Natural killer cell treated with Interleukin-12 subunit alpha and Interleukin-12 subunit beta and Interleukin-15 and Interleukin-18, amount 100 ng/mL, for 72 hours (primary cell): ENCODE measurements around the gene NKX2-8. TPM values are rescaled to one million over a fixed set of nuclear protein-coding genes. Genes with fewer than 3 reads are reported as not detected.

Source experiments
- ATAC-seq, 2 donors: fragments of 150-1000 bp; cut with Tn5 transposase in 1 of 2; sonication (Bioruptor Pico), chemical (Tn5 transposase) in 1 of 2; 2 replicates each; pipeline ENCODE4 v1.10.0; 2021
- DNase-seq: peaks from one replicate; pipeline ENCODE4 v3.0.0; 2022; ENCODE audit warnings: low spot score
- H3K27ac Mint-ChIP-seq, 2 donors: 1 replicate in 1 of 2; 2 replicates in 1 of 2; pipeline ENCODE4 v1.8.0; 2022; ENCODE audit warnings: mixed read lengths in 2 of 2, mild to moderate bottlenecking in 1 of 2, moderate library complexity in 1 of 2
- H3K27me3 Mint-ChIP-seq, 2 donors: 1 replicate in 1 of 2; 2 replicates in 1 of 2; pipeline ENCODE4 v1.8.0; 2022; ENCODE audit warnings: mixed read lengths in 2 of 2
- H3K36me3 Mint-ChIP-seq: one replicate; pipeline ENCODE4 v1.8.0; 2022; ENCODE audit warnings: mixed read lengths
- H3K4me1 Mint-ChIP-seq, 2 donors: 1 replicate in 1 of 2; 2 replicates in 1 of 2; pipeline ENCODE4 v1.8.0; 2022; ENCODE audit warnings: low read depth in 2 of 2, mixed read lengths in 2 of 2, mild to moderate bottlenecking in 1 of 2
- H3K4me3 Mint-ChIP-seq: one replicate; pipeline ENCODE4 v1.8.0; 2022; ENCODE audit warnings: mixed read lengths
- H3K9me3 Mint-ChIP-seq: 2 replicates; pipeline ENCODE4 v1.8.0; 2022; ENCODE audit warnings: mixed read lengths
- total RNA-seq, 2 donors: library from RNA; stranded (reverse); gene quantifications; one replicate each; pipeline ENCODE4 v1.2.3, GENCODE V29; 2022

Gene NKX2-8
- total RNA-seq, 2 donors from 2014 or later: not detected

GRCh38 chr14:36588119-36588518 is 5.7 kb upstream of the NKX2-8 start:
- ATAC-seq (no peak), DNase-seq (no peak)
- Mint-ChIP-seq H3K27me3 (peaks cover 31 to 60% of the 10 kb centered on the region in 2 donors), H3K4me3 (no peak overlapping the region), H3K9me3 (no peaks in the 10 kb centered on the region), H3K36me3 (no peaks in the 10 kb centered on the region), H3K4me1 (no peaks in the 10 kb centered on the region), H3K27ac (no peak overlapping the region)

- ATAC-seq: no peak
- no peak overlapping the region for H3K27ac Mint-ChIP-seq
- no peaks in the 10 kb centered on the region for H3K9me3 Mint-ChIP-seq
- H3K4me3 Mint-ChIP-seq: no peak overlapping the region
- no peaks in the 10 kb centered on the region for H3K36me3 Mint-ChIP-seq
- DNase-seq: no peak
- H3K4me1 Mint-ChIP-seq: no peaks in the 10 kb centered on the region
- peaks cover 33 to 45% of the 10 kb centered on the region in 2 donors for H3K27me3 Mint-ChIP-seq
These were observed 2.7 kb upstream of the NKX2-8 start for GRCh38 chr14:36585100-36585499.

- Mint-ChIP-seq H3K36me3 (no peaks in the 10 kb centered on the region), H3K27me3 (peaks cover 30 to 40% of the 10 kb centered on the region in 2 donors), H3K27ac (no peak overlapping the region), H3K4me1 (no peaks in the 10 kb centered on the region), H3K4me3 (no peak overlapping the region), H3K9me3 (no peaks in the 10 kb centered on the region)
- DNase-seq: no peak
- ATAC-seq: peak in 1 of 2 donors; percentile 31
These were observed 1.7 kb upstream of the NKX2-8 start for GRCh38 chr14:36583893-36584811.

- no peak overlapping the region for H3K4me3 Mint-ChIP-seq
- DNase-seq: no peak
- H3K27me3 Mint-ChIP-seq: peaks cover 32 to 41% of the 10 kb centered on the region in 2 donors
- ATAC-seq: no peak
- no peaks in the 10 kb centered on the region for H3K36me3 Mint-ChIP-seq
- no peak overlapping the region for H3K27ac Mint-ChIP-seq
- no peaks in the 10 kb centered on the region for H3K9me3 Mint-ChIP-seq
- no peaks in the 10 kb centered on the region for H3K4me1 Mint-ChIP-seq
These were observed 953 bp upstream of the NKX2-8 start for GRCh38 chr14:36583242-36583892.

GRCh38 chr14:36582874-36583241 is 444 bp upstream of the NKX2-8 start:
- Mint-ChIP-seq H3K27ac (no peak overlapping the region), H3K9me3 (no peaks in the 10 kb centered on the region), H3K27me3 (peaks cover 32 to 41% of the 10 kb centered on the region in 2 donors), H3K4me1 (no peaks in the 10 kb centered on the region), H3K36me3 (no peaks in the 10 kb centered on the region), H3K4me3 (no peak overlapping the region)
- no peak for DNase-seq
- no peak for ATAC-seq

- ATAC-seq (no peak), DNase-seq (no peak)
- no peak overlapping the region for H3K4me3 Mint-ChIP-seq
- no peaks in the 10 kb centered on the region for H3K36me3 Mint-ChIP-seq
- no peaks in the 10 kb centered on the region for H3K4me1 Mint-ChIP-seq
- H3K27ac Mint-ChIP-seq: no peak overlapping the region
- peaks cover 26 to 29% of the 10 kb centered on the region in 2 donors for H3K27me3 Mint-ChIP-seq
- H3K9me3 Mint-ChIP-seq: no peaks in the 10 kb centered on the region
These were observed 1.3 kb downstream of the NKX2-8 start for GRCh38 chr14:36580856-36581831.

GRCh38 chr14:36580141-36580855 is 2.1 kb downstream of the NKX2-8 start:
- Mint-ChIP-seq H3K36me3 (no peaks in the 10 kb centered on the region), H3K4me1 (no peaks in the 10 kb centered on the region), H3K9me3 (no peaks in the 10 kb centered on the region), H3K27ac (no peak overlapping the region), H3K4me3 (no peak overlapping the region), H3K27me3 (peaks cover 21% of the 10 kb centered on the region in 2 donors)
- ATAC-seq (no peak), DNase-seq (no peak)

- ATAC-seq (no peak), DNase-seq (no peak)
- H3K27me3 Mint-ChIP-seq: peaks cover 14 to 16% of the 10 kb centered on the region in 2 donors
- H3K9me3 Mint-ChIP-seq: no peaks in the 10 kb centered on the region
- no peaks in the 10 kb centered on the region for H3K36me3 Mint-ChIP-seq
- H3K27ac Mint-ChIP-seq: no peak overlapping the region
- H3K4me3 Mint-ChIP-seq: no peak overlapping the region
- no peaks in the 10 kb centered on the region for H3K4me1 Mint-ChIP-seq
These were observed 2.8 kb downstream of the NKX2-8 start for GRCh38 chr14:36579573-36580140.

- Mint-ChIP-seq H3K36me3 (no peaks in the 10 kb centered on the region), H3K4me3 (no peak overlapping the region), H3K27ac (no peak overlapping the region), H3K9me3 (no peaks in the 10 kb centered on the region), H3K4me1 (no peaks in the 10 kb centered on the region), H3K27me3 (peaks cover 11 to 16% of the 10 kb centered on the region in 2 donors)
- DNase-seq (no peak), ATAC-seq (no peak)
These were observed 3.3 kb downstream of the NKX2-8 start for GRCh38 chr14:36579001-36579555.

GRCh38 chr14:36570065-36570464 is 12.3 kb downstream of the NKX2-8 start:
- Mint-ChIP-seq H3K4me1 (no peaks in the 10 kb centered on the region), H3K27ac (no peak overlapping the region), H3K36me3 (peaks cover 6% of the 10 kb centered on the region), H3K27me3 (peaks cover 2 to 14% of the 10 kb centered on the region in 2 donors), H3K9me3 (peaks cover 8% of the 10 kb centered on the region), H3K4me3 (no peak overlapping the region)
- no peak for ATAC-seq
- DNase-seq: no peak

GRCh38 chr14:36556811-36557433 is 25.5 kb downstream of the NKX2-8 start:
- Mint-ChIP-seq H3K36me3 (no peaks in the 10 kb centered on the region), H3K27ac (no peak overlapping the region), H3K27me3 (peaks cover 12 to 28% of the 10 kb centered on the region in 2 donors), H3K4me3 (no peak overlapping the region), H3K4me1 (peaks cover 0 to 4% of the 10 kb centered on the region in 2 donors), H3K9me3 (no peaks in the 10 kb centered on the region)
- DNase-seq (no peak), ATAC-seq (no peak)

- H3K36me3 Mint-ChIP-seq: no peaks in the 10 kb centered on the region
- peaks cover 0 to 4% of the 10 kb centered on the region in 2 donors for H3K4me1 Mint-ChIP-seq
- H3K9me3 Mint-ChIP-seq: no peaks in the 10 kb centered on the region
- H3K27me3 Mint-ChIP-seq: peaks cover 8 to 23% of the 10 kb centered on the region in 2 donors
- no peak for ATAC-seq
- H3K4me3 Mint-ChIP-seq: no peak overlapping the region
- no peak overlapping the region for H3K27ac Mint-ChIP-seq
- no peak for DNase-seq
These were observed 26.2 kb downstream of the NKX2-8 start for GRCh38 chr14:36555998-36556743.
